Measurements from ENCODE around the gene SLC24A3. TPM values are rescaled to one million over a fixed set of nuclear protein-coding genes. Genes with fewer than 3 reads are reported as not detected.

Gene SLC24A3
- total RNA-seq, 4 donors from 2014 or later: 4.2 to 6.4 (median 5.6) TPM

- no peak overlapping the region for H3K27ac ChIP-seq
- WGBS: 74% methylated on average over 2 of the region's 2 CpGs
Observed at GRCh38 chr20:19222520-19223040, 10.1 kb downstream of the SLC24A3 start.

GRCh38 chr20:19223640-19224039 is 11.2 kb downstream of the SLC24A3 start:
- Histone ChIP-seq H3K27me3 (no peaks in the 10 kb centered on the region), H3K4me3 (no peak overlapping the region), H3K36me3 (no peaks in the 10 kb centered on the region), H3K4me1 (no peaks in the 10 kb centered on the region), H3K9me3 (no peaks in the 10 kb centered on the region), H3K27ac (no peak overlapping the region)
- TF ChIP-seq CTCF (IDR thresholded peaks at IDR 0.05): no peak
- TF ChIP-seq POLR2AphosphoS5 (IDR thresholded peaks at IDR 0.05): no peak
- TF ChIP-seq POLR2A (IDR thresholded peaks at IDR 0.05): no peak
- no peak for DNase-seq (ENCODE audit: low spot score in 2 of 2)
- WGBS: 92% methylated on average over 7 of the region's 7 CpGs

More at GRCh38 chr20:19222520-19223040, 10.1 kb downstream of the SLC24A3 start:
- Histone ChIP-seq H3K4me1 (no peaks in the 10 kb centered on the region), H3K4me3 (no peak overlapping the region), H3K36me3 (no peaks in the 10 kb centered on the region), H3K27me3 (no peaks in the 10 kb centered on the region), H3K9me3 (no peaks in the 10 kb centered on the region)
- no peak for TF ChIP-seq EP300 (IDR thresholded peaks at IDR 0.05)
- no peak for TF ChIP-seq CTCF (IDR thresholded peaks at IDR 0.05)
- TF ChIP-seq POLR2AphosphoS5 (IDR thresholded peaks at IDR 0.05): no peak
- TF ChIP-seq POLR2A (IDR thresholded peaks at IDR 0.05): no peak
- no peak for DNase-seq (ENCODE audit: low spot score in 2 of 2)

GRCh38 chr20:19231359-19232035 is 19.1 kb downstream of the SLC24A3 start:
- H3K9me3 ChIP-seq: no peaks in the 10 kb centered on the region
- no peaks in the 10 kb centered on the region for H3K27me3 ChIP-seq
- no peaks in the 10 kb centered on the region for H3K4me1 ChIP-seq
- H3K27ac ChIP-seq: no peak overlapping the region
- TF ChIP-seq POLR2A (IDR thresholded peaks at IDR 0.05): no peak
- H3K36me3 ChIP-seq: no peaks in the 10 kb centered on the region
- no peak for DNase-seq (ENCODE audit: low spot score in 2 of 2)
- WGBS: 58% methylated on average over 6 of the region's 6 CpGs
- no peak overlapping the region for H3K4me3 ChIP-seq

GRCh38 chr20:19232997-19233794 is 20.8 kb downstream of the SLC24A3 start:
- Histone ChIP-seq H3K36me3 (no peaks in the 10 kb centered on the region), H3K9me3 (no peaks in the 10 kb centered on the region), H3K27ac (no peak overlapping the region), H3K27me3 (no peaks in the 10 kb centered on the region), H3K4me1 (no peaks in the 10 kb centered on the region), H3K4me3 (no peak overlapping the region)
- no peak for DNase-seq (ENCODE audit: low spot score in 2 of 2)
- no peak for TF ChIP-seq POLR2A (IDR thresholded peaks at IDR 0.05)
- TF ChIP-seq EP300 (IDR thresholded peaks at IDR 0.05): no peak
- no peak for TF ChIP-seq CTCF (IDR thresholded peaks at IDR 0.05)
- TF ChIP-seq POLR2AphosphoS5 (IDR thresholded peaks at IDR 0.05): no peak
- 46% methylated on average over 12 of the region's 12 CpGs for WGBS

GRCh38 chr20:19236371-19237055 is 24.1 kb downstream of the SLC24A3 start:
- WGBS: 86% methylated on average over 7 of the region's 7 CpGs
- Histone ChIP-seq H3K9me3 (no peaks in the 10 kb centered on the region), H3K4me3 (no peak overlapping the region), H3K27ac (no peak overlapping the region), H3K4me1 (no peaks in the 10 kb centered on the region), H3K36me3 (no peaks in the 10 kb centered on the region), H3K27me3 (no peaks in the 10 kb centered on the region)
- TF ChIP-seq CTCF (IDR thresholded peaks at IDR 0.05) (no peak), POLR2A (IDR thresholded peaks at IDR 0.05) (no peak), POLR2AphosphoS5 (IDR thresholded peaks at IDR 0.05) (no peak), EP300 (IDR thresholded peaks at IDR 0.05) (no peak)
- DNase-seq (ENCODE audit: low spot score in 2 of 2): no peak

All from suprapubic skin (tissue), 4 donors.